Uterus (tissue), 2 donors: Measurements from ENCODE around the gene ACTN1.

Experiments
- CTCF ChIP-seq, 4 experiments: fragments of 200-600 bp in 2 of 4; fragments of 450-650 bp in 2 of 4; sonication (generic) in 2 of 4; IDR thresholded peaks; one replicate each; pipeline ENCODE4 v1.5.1; 2016 to 2019; ENCODE audit warnings: antibody characterized with exemption in 4 of 4, mild to moderate bottlenecking in 2 of 4, moderate library complexity in 1 of 4
- POLR2A ChIP-seq, 2 donors: fragments of 450-650 bp; IDR thresholded peaks; one replicate each; pipeline ENCODE4 v1.6.1; 2016; ENCODE audit warnings: antibody characterized with exemption in 2 of 2, mild to moderate bottlenecking in 1 of 2, moderate library complexity in 1 of 2

- TF ChIP-seq CTCF (IDR thresholded peaks at IDR 0.05) (no peak), POLR2A (IDR thresholded peaks at IDR 0.05) (no peak)
These were observed 31.3 kb downstream of the ACTN1 start for GRCh38 chr14:68947802-68948201.
